ENCODE data around the gene NUP133.

GRCh38 chr1:229538945-229539344 lies 30.8 kb upstream of the NUP133 start:
- TF ChIP-seq POLR2AphosphoS5 (IDR thresholded peaks at IDR 0.05; ENCODE audit: low read depth) (no peak), CTCF (conservative IDR thresholded peaks at IDR 0.05; ENCODE audit: low read depth in 2 of 2) (no peak), EZH2 (IDR thresholded peaks at IDR 0.05; ENCODE audit: low read depth, unreplicated experiment) (no peak), EZH2phosphoT487 (IDR thresholded peaks at IDR 0.05; ENCODE audit: unreplicated experiment) (no peak), REST (IDR thresholded peaks at IDR 0.05; ENCODE audit: unreplicated experiment) (no peak)
